Measurements from ENCODE around the gene OPTC.

DNA sequence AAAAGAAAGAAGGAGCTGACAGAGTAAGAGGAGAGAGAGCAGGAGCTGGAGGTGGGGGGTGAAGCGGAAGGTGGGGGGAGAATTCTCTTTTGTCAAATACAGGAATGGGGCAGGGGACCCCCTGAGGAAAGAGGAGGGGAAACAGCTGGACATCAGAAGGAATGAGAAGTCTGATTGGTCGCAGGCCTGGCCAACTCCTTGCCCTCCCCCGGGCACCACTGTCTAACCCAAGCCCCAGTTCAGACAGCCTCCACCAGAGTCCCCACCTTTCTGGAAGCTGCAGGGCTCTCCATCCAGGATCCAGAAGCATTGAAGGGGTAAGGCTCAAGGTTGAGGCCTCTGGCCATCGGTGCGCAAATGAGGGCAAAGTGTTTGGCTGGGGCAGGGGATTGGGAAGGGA is at the start of gene OPTC:
- TF ChIP-seq EP300 (conservative IDR thresholded peaks at IDR 0.05; ENCODE audit: poor library complexity, severe bottlenecking) (no peak), POLR2AphosphoS5 (IDR thresholded peaks at IDR 0.05) (no peak), EZH2 (IDR thresholded peaks at IDR 0.05; ENCODE audit: borderline replicate concordance, insufficient read depth, low read length, poor library complexity, severe bottlenecking) (no peak)
- TF ChIP-seq, protein P1, sequence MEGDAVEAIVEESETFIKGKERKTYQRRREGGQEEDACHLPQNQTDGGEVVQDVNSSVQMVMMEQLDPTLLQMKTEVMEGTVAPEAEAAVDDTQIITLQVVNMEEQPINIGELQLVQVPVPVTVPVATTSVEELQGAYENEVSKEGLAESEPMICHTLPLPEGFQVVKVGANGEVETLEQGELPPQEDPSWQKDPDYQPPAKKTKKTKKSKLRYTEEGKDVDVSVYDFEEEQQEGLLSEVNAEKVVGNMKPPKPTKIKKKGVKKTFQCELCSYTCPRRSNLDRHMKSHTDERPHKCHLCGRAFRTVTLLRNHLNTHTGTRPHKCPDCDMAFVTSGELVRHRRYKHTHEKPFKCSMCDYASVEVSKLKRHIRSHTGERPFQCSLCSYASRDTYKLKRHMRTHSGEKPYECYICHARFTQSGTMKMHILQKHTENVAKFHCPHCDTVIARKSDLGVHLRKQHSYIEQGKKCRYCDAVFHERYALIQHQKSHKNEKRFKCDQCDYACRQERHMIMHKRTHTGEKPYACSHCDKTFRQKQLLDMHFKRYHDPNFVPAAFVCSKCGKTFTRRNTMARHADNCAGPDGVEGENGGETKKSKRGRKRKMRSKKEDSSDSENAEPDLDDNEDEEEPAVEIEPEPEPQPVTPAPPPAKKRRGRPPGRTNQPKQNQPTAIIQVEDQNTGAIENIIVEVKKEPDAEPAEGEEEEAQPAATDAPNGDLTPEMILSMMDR (IDR thresholded peaks at IDR 0.05; ENCODE audit: poor library complexity, severe bottlenecking) = no peak
- TF ChIP-seq, protein P2, sequence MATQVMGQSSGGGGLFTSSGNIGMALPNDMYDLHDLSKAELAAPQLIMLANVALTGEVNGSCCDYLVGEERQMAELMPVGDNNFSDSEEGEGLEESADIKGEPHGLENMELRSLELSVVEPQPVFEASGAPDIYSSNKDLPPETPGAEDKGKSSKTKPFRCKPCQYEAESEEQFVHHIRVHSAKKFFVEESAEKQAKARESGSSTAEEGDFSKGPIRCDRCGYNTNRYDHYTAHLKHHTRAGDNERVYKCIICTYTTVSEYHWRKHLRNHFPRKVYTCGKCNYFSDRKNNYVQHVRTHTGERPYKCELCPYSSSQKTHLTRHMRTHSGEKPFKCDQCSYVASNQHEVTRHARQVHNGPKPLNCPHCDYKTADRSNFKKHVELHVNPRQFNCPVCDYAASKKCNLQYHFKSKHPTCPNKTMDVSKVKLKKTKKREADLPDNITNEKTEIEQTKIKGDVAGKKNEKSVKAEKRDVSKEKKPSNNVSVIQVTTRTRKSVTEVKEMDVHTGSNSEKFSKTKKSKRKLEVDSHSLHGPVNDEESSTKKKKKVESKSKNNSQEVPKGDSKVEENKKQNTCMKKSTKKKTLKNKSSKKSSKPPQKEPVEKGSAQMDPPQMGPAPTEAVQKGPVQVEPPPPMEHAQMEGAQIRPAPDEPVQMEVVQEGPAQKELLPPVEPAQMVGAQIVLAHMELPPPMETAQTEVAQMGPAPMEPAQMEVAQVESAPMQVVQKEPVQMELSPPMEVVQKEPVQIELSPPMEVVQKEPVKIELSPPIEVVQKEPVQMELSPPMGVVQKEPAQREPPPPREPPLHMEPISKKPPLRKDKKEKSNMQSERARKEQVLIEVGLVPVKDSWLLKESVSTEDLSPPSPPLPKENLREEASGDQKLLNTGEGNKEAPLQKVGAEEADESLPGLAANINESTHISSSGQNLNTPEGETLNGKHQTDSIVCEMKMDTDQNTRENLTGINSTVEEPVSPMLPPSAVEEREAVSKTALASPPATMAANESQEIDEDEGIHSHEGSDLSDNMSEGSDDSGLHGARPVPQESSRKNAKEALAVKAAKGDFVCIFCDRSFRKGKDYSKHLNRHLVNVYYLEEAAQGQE (IDR thresholded peaks at IDR 0.05; ENCODE audit: borderline replicate concordance) = no peak
